NCI-H2107 treated with DMSO at 0.1 percent for 48 hours (cell line): Measurements from ENCODE around the gene FMN2.
"Not testable (repeated sequence)": the region's sequence is repeated elsewhere in the genome, so short reads cannot be mapped to it uniquely, and the experiment has no call there.

Experiments
- DNase-seq: peaks from one replicate; lab custom pipeline; 2025; ENCODE audit not compliant: unreplicated experiment; lab: John Stamatoyannopoulos, UW

Gene FMN2

DNA sequence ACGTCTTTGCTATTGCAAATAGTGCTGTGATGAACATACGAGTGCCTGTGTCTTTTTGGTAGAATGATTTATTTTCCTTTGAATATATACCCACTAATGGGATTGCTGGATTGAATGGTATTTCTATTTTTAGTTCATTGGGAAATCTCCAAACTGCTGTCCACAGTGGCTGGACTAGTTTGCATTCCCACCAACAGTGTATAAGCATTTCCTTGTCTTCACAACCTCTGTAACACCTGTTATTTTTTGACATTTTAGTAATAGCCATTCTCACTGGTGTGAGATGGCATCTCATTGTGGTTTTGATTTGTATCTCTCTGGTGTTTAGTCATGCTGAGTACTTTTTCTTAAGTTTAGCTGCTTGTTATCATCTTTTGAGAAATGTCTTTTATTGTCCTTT lies 215.0 kb downstream of the FMN2 start:
- DNase-seq, result no peak

- DNase-seq, result no peak
These were observed 216.4 kb downstream of the FMN2 start for GRCh38 chr1:240308096-240308495.

DNA sequence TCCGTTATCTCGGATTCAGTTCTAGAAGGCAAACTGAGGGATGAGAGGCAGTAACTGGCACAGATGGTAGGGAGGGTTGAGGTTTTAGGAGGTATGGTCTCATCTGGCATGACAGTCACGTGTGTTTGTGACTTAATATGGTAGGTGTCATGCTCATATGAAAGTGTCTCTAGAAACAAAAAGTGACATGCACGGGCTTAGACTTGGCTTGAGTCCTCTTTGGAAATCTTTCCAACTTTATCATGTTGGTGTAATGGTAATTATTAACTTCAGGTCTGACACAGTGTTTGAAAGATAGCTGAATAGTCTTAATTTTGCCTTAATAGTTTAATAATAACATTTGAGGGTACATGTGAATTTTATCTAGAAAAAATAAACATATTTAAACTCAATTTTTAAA lies 218.1 kb downstream of the FMN2 start:
- no peak for DNase-seq

- DNase-seq, result peak; percentile 61
These were observed 218.7 kb downstream of the FMN2 start for GRCh38 chr1:240310226-240310925.

DNA sequence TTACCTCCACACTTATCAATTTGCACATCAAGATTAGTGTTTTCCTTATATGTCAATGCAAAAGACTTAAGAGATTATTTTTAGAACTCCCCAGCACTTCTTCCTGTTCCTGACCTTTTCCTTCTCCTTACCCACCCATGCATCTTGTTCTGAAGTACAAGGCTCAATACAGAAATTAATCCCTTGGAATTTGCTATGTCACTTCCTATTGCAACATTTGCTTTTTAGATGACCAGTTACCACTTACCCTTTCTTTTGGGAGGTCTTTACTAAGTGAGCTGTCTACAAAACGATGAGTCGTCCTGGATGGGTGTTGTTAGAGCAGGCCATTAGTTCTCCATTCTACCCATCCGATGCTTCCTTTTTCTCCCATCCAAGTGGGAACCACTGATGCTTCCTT lies 221.2 kb downstream of the FMN2 start:
- DNase-seq, result no peak

DNA sequence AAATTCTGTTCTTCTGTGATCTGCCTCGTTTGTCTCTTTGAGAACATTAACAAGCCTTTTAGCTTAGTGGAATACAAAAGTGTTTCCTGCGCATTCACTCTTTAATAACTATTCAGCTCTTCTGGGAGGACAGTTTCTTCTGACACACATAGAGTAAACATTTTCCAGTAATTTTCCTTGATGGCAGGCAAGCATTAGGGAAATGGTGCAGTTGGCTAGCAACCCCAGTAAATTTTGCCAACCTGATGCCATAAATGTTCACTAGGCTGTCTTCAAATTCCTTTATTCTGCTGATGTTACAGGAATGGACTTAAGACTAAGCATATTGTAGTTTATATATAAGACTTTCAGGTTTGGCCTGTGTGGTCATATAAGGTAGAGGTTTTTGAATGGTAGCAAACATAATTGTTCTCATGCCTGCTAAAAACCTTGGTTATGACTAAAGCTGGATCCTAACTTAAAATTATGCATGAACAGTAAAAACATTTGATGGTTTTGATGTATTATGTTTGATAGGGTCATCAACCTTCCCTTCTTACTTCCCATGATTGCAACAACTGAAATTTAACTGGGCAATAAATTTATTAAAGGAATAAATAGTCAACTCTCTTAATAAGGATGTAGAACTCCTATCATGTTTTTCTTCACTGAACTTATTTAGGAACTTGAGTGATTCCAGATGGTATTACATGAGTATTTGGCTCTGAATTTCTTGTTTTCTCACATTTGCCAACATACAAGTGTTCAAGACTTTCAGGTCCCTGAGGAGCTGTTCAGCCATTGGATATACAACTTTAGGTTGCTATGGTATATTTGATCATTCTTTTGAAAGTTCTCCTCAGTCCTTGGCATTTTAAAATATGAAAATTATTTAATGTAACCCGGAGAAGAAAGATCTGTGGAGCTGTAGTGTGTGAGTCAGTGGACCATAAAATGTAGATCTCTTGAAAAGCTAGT lies 223.4 kb downstream of the FMN2 start:
- no peak for DNase-seq

GRCh38 chr1:240319998-240320397 lies 228.3 kb downstream of the FMN2 start:
- DNase-seq, result no peak

DNA sequence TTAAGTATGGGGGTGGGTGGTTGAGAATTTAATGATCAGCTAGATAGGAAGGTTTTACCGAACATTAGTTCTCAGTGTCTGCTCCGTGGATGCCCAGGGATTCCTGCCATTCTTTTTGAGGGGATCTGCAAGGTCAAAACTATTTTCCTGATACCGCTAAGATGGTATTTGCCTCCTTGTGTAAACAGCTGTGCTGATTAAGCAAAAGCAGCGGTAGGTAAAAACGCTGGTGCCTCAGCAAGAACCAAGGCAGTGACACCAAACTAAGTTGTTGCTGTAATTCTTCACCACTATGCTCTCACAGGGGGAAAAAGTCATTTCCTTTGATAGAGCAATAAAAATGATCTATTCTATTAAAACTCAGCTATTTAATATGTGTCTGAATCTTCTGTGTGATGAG lies 229.0 kb downstream of the FMN2 start:
- DNase-seq, result no peak

GRCh38 chr1:240322943-240323342 lies 231.3 kb downstream of the FMN2 start:
- DNase-seq, result no peak

DNA sequence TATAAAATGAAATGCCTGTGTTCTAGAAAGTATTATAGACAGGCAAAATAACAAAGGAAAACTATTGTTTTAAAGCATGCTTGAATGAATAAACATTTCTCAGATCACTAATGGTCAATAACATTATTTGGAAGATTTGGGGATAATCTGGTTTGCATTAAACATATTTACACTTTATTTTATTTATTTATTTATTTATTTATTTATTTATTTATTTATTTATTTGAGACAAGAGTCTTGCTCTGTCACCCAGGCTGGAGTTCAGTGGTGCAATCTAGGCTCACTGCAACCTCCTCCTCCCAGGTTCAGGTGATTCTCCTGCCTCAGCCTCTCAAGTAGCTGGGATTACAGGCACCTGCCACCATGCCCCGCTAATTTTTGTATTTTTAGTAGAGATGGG lies 236.7 kb downstream of the FMN2 start:
- DNase-seq, result not testable (repeated sequence)

DNA sequence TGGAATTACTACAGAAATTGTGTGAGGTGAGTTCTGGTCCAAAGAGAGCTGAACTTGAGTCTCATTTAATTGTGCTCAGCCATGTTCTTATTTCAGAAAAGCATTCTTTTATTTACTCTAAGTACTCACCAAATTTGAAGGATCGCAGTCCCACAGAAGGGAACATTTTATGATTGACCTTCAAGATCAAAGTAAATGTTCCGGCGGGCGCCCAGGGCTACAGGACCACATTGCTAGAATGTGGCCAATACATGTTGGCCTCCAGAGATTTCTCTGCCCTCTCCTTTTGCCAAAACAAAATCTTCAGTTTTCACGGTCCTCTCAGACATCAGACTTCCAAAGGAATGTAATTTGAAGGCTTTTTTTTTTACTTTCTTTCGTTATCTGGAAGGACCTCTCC lies 237.8 kb downstream of the FMN2 start:
- DNase-seq, result no peak

DNA sequence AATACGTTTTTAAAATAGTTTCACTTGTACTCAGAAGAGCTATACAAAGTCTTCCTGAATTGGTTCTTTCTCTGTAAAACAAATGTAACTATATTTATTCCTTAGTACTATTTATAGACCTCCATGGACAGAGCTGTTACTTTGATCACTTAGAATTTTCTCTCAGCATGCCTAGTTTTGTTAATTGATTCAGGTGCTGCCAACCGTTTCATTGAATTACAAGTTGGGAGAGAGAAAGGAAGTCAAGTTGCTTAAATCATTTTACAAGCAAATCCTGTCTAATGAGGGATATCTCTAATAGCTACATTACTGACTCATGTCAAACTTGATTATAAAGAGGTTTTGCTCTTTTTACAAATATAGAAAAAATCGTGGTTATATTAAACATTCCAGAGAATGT lies 241.0 kb downstream of the FMN2 start:
- no peak for DNase-seq

GRCh38 chr1:240337781-240338180 lies 246.1 kb downstream of the FMN2 start:
- no peak for DNase-seq

DNA sequence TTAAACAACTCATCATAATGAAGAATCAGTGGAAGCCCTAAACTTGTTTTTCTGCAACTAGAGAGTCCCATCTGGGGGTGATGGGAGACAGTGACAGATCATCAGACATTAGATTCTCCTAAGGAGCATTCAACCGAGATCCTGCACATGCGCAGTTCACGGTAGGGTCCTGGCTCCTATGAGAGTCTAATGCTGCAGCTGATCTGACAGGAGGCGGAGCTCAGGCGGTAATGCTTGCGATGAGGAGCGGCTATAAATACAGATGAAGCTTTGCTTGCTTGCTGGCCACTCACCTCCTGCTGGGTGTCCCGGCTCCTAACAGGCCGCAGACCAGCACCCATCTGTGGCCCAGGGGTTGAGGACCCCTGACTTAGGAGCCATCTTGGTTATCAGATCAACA lies 247.2 kb downstream of the FMN2 start:
- no peak for DNase-seq

GRCh38 chr1:240341365-240342250 lies 249.9 kb downstream of the FMN2 start:
- no peak for DNase-seq

GRCh38 chr1:240342251-240342625 lies 250.6 kb downstream of the FMN2 start:
- no peak for DNase-seq

DNA sequence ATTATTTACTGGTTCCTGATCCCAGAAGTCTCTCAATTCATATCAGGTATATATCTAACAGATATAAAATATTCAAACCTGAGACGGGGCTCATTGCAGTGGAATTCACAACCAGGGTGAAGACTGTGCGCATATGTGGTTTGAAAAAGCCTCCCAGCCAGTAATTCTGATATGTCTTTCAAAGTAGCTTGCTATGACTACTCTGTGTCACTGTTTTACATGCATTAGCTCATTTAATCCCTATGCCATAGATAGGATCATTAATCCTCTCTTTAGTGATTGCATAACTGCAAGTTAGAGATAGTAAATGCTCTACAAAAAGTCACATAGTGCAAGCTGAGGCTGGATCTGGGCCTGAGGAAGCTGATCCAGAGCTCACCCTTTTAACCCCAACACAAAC lies 251.4 kb downstream of the FMN2 start:
- DNase-seq, result no peak

DNA sequence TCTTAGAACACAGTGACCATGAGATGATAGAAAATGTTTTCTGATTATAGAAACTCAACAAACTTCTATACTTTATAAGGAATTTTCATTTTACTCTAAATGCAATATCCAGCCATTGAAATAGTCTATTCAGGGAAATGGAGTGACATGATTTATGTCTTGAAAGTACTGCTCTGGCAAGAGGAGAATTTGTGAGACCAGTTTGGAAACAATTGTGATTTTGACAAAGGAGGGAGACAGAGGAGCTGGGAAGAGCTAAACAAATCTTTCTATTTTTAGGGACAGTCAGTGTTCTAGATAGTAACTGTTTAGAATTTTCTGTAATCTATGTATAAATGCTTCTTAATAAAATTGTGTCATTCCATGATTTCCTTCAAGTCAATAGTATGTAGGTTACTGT lies 252.3 kb downstream of the FMN2 start:
- DNase-seq, result no peak

- DNase-seq, result no peak
These were observed 253.2 kb downstream of the FMN2 start for GRCh38 chr1:240344918-240345317.

- no peak for DNase-seq
These were observed 258.0 kb downstream of the FMN2 start for GRCh38 chr1:240349695-240350094.

DNA sequence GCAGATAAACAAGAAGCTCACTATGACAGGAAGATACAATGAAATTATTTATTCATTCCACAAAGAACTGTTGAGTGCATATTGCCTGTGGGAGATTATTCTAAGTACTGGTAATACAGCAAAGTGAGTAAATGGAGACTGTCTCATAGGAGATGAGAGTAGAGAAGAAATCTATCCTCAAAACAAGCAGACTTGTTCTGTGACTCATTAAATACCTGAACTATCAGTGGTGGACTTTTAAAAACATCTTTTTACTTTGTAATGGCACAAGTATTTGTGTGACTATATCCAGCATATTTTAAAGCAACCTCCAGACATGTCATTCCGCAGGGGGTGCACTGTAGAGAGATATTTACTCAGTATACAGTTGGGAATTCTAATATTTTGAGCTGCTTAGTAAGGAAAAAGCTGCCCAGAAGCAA lies 259.2 kb downstream of the FMN2 start:
- DNase-seq, result no peak
